Stimulated activated CD4-positive, alpha-beta T cell treated with anti-CD3 and anti-CD28 coated beads, Interleukin-4, amount 100 ng/mL, for 24 hours (primary cell): ENCODE results near the gene SLC12A7.
"Not testable (repeated sequence)": the region's sequence is repeated elsewhere in the genome, so short reads cannot be mapped to it uniquely, and the experiment has no call there.

Experiments
- DNase-seq: peaks from one replicate; pipeline ENCODE4 v3.0.0-alpha.2; 2020

The SLC12A7 gene

GRCh38 chr5:1140171-1140817, 28.4 kb upstream of the SLC12A7 start:
- DNase-seq = peak; percentile 79

- DNase-seq = no peak
Observed at GRCh38 chr5:1139331-1140170, 27.7 kb upstream of the SLC12A7 start.

DNA sequence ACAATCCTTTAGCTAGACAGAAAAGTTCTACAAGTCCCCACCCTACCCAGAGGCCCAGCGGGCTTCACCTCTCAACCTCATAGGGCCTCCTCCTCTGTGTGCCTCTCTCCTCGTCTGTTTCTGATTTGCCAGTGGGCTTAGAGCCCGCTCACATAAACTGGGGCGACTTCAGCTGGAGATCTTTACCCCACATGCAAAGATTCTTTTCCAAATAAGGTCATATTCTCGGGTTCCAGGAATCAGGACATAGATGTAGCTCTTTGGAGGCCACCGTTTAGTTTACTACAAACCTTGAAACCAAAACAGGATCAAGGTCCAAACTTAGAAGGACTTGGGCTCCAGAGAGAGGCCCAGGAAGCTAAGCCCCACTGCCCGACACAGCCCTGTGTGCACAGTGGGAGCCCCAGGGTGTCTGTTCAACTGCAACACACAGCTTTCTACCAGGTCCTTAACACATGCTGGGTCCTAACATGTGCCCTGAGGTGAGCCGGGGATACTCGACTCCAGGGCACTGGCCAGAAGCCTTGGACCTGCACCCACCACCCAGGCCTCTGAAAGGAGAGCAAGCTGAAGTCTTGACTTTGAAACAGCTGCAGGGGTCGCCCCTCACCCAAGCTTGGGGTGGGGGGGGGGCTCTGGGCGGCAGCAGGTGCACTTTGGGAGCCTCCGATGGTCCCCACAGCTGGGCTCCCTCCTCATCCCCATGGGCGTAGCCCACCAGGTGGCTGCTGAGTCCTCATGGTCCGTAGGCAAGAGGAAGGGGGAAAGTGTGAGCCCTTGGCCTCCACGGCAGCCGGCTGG, 26.8 kb upstream of the SLC12A7 start:
- DNase-seq = no peak

GRCh38 chr5:1137567-1138444, 25.9 kb upstream of the SLC12A7 start:
- no peak for DNase-seq

DNA sequence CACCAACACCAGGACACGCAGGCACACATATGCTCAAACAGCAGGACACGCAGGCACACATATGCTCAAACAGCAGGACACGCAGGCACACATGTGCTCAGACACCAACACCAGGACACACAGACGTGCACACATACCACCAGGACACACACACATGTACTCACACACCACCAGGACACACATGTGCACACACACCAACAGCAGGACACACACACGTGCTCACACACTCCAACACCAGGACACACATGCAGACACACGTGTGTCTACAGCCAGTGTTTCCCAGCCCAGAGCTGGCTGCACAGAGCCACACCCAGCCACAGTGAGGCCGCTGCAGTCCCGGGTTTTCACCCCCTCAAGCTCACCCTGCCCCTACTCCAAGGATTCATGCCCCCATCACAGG, 25.0 kb upstream of the SLC12A7 start:
- DNase-seq = no peak

DNA sequence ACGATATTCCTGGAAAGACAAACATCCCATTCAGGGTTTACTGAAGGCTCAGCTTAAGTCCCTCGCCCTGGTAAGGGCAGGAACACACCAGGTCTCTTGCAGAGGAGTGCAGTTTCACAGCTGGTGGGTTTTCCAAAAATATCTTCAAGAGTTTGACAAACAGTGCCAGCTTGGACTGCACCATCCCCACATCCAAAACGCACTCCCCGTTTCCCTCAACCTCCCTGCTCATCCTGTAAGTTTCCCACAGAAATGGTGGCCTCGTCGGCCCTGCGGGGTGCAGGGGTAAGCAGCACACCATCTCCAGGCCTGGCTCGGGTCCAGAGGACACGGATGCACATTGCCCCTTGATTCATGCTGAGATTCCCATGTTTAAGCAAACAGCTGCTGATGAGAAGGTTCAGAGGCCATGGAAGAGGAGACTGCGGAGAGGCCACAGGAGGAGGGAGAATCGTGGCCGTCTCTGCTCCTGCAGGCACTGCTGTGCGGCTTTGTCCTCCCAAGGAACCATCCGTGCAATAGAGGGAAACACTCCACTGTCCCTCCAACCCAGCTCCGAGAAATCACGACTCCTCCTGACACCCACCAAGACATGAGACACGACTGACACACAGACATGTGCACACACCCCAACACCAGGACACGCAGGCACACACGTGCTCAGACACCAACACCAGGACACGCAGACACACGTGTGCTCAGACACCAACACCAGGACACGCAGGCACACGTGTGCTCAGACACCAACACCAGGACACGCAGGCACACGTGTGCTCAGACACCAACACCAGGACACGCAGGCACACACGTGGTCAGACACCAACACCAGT, 24.0 kb upstream of the SLC12A7 start:
- no peak for DNase-seq

- no peak for DNase-seq
Observed at GRCh38 chr5:1134478-1134877, 22.6 kb upstream of the SLC12A7 start.

DNA sequence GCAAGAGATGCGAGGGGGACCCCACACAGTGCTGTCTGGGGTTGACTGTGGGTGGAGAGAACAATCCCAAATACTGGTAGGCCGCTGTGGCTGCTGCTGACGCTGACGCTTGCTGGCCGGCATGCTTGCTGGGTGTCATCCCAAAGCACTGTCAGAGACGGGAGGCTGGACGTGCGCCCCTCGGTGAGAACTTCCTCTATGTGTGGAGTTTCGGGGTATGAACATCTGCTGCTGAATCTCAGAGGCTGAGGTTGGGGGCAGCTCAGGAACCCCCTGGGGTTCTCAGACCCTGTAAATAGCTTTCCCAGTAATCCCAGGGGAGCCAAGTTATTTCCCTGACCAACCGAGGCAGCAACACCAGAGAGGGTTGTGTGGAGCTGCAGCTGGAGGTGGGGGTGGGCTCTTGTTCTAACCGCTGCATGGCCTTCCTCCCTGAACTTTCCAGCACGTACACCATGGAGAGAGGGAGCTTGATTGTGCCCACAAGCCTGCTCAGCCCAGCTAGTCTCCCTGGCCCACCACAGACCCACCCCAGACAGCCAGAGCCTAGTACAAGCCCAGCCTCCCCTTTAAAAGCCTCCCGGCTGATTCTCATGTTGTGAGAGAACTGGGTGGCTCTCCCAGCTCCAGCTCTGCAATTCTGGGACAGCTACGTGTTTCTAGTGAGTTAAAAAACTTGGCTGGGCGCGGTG, 21.8 kb upstream of the SLC12A7 start:
- no peak for DNase-seq

DNA sequence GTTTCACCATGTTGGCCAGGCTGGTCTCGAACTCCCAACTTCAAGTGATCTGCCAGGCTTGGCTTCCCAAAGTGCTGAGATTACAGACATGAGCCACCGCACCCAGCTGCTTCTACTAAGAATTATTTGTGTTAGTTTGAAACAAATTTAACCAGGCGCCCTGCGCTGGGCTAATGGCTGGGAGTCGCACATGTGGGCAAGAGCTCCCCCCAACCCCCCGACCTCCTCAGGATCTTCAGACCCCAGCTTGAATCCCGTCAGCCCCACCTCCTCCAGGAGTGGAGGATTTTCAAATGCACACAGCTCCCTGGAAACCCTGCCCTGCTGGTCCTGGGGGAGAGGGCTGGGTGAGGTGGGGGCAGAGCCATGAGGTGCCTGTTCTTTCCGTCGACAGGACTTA, 21.2 kb upstream of the SLC12A7 start:
- no peak for DNase-seq

DNA sequence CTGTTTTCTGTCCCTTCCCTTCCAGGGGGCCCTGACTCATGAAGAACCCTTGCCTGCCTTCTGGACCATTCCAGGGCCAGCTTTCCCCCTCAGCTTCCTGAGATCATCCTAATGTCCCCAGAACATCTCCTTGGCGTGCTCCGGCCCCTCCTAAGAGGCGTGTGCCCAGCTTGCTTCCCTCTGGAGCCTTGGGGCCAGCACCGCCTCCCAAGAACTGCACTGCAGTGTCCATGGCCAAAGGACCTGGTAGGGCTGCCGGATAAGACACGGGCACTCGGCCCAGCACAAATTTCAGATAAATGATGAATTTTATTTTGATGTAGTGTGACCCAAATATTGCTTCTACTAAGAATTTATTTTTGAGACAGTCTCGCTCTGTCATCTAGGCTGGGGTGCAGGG, 20.7 kb upstream of the SLC12A7 start:
- DNase-seq = no peak

- no peak for DNase-seq
Observed at GRCh38 chr5:1131726-1132125, 19.9 kb upstream of the SLC12A7 start.

DNA sequence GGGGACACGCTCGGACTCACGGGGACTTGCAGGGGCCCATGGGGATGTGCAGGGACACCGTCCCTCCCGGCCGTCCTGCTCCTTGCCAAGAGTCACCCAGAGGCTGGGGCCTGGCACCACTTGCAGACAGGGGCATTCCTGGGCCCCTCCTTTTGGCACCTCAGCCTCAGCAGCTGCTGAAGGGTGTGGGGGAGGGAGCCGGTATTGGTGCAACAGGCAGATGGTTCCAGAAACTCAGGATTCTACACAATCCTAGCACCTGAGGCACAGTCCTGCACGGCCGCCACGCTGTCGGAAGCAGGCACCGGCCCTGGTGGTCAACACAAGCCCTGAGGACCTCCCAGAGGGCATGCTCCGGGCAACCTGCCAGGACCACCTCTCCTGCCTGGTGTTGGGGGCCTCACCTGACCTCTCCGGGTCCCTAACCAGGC, 19.3 kb upstream of the SLC12A7 start:
- no peak for DNase-seq

- no peak for DNase-seq
Observed at GRCh38 chr5:1130218-1130946, 18.5 kb upstream of the SLC12A7 start.

- DNase-seq = no peak
Observed at GRCh38 chr5:1129711-1130055, 17.8 kb upstream of the SLC12A7 start.

DNA sequence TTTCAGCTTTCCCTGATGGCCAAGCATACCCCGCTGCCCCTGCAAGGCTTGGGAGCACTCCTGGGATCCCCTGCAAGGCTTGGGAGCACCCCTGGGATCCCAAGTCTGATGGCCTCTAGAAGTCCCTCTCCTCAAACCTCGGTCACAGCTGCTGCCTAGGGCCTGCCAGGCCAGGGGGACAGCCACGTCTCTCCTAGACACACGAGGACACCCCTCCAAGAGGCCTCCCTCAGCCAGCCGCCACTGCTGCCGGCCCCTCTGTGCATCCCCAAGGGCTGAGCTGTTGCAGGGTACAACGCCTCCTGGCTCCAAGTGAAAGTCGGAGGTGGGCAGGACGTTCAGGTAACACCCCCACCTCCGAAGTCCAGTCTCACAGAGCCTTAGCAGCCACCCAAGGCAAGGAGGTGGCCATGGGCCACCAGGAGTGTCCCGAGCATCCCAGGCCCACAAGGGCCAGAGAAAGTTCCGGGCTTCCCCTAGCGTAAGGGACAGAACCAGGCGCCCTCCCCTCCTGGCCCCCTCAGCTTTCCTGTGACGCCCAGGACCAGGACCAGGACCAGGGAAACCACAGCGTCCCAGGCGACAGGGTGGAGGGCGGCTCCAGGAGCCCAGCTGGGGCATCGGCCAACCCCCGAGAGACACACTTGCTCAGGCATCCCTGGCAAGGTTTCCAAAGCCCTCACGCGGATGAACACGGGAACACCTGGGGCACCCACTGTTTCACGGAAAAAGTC, 17.3 kb upstream of the SLC12A7 start:
- no peak for DNase-seq

- no peak for DNase-seq
Observed at GRCh38 chr5:1127959-1128785, 16.3 kb upstream of the SLC12A7 start.

- not testable (repeated sequence) for DNase-seq
Observed at GRCh38 chr5:1125695-1126094, 13.8 kb upstream of the SLC12A7 start.

- DNase-seq = no peak
Observed at GRCh38 chr5:1125030-1125357, 13.1 kb upstream of the SLC12A7 start.
